ENCODE measurements around the gene LIG1.

- TF ChIP-seq CTCF (IDR thresholded peaks at IDR 0.05; ENCODE audit: low read depth, low read length, poor library complexity, severe bottlenecking) (no peak), EZH2phosphoT487 (IDR thresholded peaks at IDR 0.05; ENCODE audit: borderline replicate concordance, low read length) (no peak)
Measured at GRCh38 chr19:48094855-48095203, 75.3 kb downstream of the LIG1 start.

All from DOHH2 (cell line).